GM12874 (cell line): Measurements from ENCODE around the gene AGBL1.

Experiments
- TF ChIP-seq, protein P1 (sequence below): IDR thresholded peaks from 2 replicates; pipeline ENCODE4 v1.5.1; 2011; ENCODE audit warnings: low read depth, mild to moderate bottlenecking, control low read depth, low read length, moderate library complexity; ENCODE audit not compliant: insufficient read depth

The AGBL1 gene

DNA sequence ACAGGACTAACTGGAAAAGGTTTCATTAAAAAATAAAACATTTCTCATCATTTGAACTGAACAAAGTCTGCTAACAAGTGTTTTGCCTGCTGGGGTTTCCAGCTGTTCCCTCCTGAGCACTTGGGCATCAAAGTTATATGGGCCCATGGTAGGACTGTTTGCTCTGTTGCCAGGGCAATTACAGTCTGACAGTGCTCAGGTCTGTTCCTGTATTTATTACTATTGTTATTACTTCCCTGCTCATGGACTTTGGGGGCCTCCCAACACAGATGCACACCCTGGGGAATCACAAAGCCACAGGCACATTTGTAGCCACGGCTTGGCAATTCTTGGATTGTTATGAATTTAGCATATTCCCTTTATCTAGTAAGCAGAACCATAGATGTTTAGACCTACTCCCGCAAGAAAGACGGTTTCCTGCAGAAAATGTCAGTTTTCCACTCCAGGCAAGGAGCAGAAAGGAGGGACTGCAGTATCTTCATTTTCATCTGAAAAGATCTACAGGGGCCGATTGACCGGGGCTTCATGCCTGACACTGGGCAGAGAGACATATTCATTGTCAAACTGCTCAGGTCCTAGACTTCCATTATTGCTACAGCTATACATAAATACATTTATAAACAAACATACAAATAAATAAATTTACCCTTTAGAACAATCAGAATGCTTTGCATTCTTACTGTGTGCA, 580.2 kb downstream of the AGBL1 start:
- TF ChIP-seq, protein P1, sequence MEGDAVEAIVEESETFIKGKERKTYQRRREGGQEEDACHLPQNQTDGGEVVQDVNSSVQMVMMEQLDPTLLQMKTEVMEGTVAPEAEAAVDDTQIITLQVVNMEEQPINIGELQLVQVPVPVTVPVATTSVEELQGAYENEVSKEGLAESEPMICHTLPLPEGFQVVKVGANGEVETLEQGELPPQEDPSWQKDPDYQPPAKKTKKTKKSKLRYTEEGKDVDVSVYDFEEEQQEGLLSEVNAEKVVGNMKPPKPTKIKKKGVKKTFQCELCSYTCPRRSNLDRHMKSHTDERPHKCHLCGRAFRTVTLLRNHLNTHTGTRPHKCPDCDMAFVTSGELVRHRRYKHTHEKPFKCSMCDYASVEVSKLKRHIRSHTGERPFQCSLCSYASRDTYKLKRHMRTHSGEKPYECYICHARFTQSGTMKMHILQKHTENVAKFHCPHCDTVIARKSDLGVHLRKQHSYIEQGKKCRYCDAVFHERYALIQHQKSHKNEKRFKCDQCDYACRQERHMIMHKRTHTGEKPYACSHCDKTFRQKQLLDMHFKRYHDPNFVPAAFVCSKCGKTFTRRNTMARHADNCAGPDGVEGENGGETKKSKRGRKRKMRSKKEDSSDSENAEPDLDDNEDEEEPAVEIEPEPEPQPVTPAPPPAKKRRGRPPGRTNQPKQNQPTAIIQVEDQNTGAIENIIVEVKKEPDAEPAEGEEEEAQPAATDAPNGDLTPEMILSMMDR: no peak

DNA sequence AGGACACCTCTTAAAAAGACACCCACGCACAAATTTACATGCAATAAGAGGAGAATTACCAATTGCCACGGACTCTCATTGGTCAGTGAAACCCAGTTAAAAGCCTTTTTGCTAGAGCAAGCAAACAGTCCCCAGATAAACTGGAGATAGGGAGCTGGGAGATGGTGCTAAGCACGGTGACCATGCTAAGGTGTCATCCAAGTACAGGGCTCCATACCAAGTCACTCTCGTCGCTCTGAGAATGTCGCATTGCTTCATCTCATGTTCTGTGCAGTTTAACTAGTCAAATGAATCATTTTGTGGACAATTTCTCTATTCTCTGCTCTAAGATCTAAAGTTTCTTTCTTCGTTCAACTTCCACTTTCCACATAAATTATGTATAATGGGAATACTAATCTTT, 581.9 kb downstream of the AGBL1 start:
- TF ChIP-seq, protein P1: no peak

DNA sequence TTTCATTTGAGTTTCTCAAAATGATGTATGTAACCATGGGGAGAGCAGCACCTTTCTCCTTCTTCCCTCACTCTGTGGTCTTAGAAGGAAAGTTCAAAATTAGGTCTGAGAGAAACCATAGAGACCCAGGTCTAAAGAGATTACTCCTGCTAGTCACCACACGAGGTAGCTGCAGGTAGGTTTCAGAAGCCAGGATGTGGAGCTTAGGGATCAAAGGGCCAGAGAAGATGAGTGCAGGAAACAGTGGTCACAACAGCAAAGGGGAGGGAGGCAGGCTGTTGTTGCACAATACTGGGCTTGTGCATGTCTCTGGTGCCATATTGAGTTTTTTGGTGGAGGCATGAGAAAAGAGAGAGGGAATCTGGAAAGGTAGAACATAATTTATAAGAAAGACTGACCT, 583.6 kb downstream of the AGBL1 start:
- TF ChIP-seq, protein P1: no peak

DNA sequence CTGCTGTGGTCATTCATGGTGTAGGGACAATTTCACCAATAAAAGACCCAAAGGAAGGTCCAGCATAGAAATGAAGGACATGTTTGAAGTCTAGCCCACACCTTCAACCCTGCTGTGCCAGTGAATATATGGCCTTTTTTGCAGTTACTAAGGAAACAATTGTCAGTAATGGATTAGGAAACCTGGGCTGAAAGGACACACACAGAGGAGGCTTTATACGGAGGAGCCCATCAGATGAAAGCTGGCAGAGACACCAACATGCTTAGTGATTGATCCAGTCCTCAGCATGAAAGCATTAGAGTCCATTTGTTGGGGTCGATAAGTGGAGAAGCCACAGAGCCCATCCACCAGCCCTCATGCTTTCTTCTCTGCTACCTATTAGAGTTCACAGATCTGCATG, 584.3 kb downstream of the AGBL1 start:
- TF ChIP-seq, protein P1: no peak

DNA sequence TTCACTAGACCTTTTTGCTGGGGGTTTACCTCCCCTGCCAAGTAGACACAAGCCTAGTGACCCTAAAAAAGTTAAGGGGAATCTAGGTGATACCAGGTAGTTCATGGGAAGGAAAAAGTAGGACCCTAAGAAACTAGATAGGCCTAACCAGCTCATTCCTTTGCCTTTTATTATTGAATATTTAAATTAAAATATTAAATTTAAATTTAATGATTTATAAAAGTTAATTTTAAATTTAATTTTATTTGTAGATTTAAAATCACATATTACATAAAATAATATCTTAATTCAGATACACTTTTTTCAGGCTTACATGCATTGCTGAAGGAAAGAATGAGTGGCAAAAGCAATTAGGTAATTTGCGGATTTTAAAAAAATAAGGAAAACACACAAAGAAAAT, 584.9 kb downstream of the AGBL1 start:
- TF ChIP-seq, protein P1: no peak

DNA sequence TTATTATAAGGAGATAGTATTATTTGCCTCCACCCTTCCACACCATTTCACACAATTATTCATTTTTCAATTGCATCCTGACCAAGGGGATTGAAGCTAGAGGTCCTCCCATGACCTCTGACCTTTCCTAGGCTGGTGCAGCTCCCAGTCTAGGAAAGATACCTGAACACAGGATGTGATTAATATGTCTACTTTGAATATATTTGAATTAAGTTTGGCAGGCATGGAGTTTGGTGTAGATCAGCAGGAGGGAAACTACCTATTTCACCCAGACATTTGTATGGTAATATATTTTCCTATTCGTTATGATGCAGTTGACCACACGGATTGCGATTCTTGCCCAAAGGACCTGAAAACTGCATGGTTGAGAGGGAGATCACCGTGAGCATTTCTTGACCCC, 596.3 kb downstream of the AGBL1 start:
- TF ChIP-seq, protein P1: no peak

DNA sequence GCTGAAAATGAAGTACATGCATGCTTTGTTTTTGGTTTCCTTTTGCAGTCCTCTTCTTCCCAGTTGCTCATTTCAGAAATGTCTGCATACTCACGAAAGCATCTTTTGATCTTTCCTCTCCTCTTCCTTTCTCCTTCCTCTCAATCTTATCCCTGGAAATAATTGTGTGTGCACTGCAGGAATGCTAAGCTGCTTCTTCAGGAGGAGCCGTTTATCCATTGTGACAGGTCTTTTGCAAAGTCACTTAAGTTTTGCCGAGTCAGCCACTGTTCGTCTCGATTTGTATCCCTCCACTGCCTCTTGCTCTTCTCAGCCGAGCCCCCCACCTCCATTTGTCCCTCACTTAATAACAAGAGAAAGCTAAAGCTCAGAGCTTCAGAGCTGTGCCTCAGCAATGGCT, 597.6 kb downstream of the AGBL1 start:
- TF ChIP-seq, protein P1: no peak
